Stomach (tissue), 4 donors: ENCODE results near the gene THADA.

Experiments used
- POLR2A ChIP-seq, 4 donors: fragments of 450-650 bp; IDR thresholded peaks; one replicate each; pipeline ENCODE4 v1.6.1; 2016; ENCODE audit warnings: antibody characterized with exemption in 4 of 4, control low read depth in 2 of 4, mild to moderate bottlenecking in 1 of 4, moderate library complexity in 1 of 4
- POLR2AphosphoS5 ChIP-seq, 3 donors: sonication (generic); formaldehyde crosslinking; IDR thresholded peaks; one replicate each; pipeline ENCODE4 v1.6.1; 2016; ENCODE audit warnings: antibody characterized with exemption in 3 of 3
- TF ChIP-seq, protein P1 (sequence below), 7 experiments: fragments of 450-650 bp in 4 of 7; fragments of 200-600 bp in 3 of 7; sonication (generic) in 3 of 7; IDR thresholded peaks; one replicate each; pipeline ENCODE4 v1.5.1; 2016 to 2019; ENCODE audit warnings: antibody characterized with exemption in 7 of 7, control low read depth in 2 of 7, mild to moderate bottlenecking in 1 of 7

DNA sequence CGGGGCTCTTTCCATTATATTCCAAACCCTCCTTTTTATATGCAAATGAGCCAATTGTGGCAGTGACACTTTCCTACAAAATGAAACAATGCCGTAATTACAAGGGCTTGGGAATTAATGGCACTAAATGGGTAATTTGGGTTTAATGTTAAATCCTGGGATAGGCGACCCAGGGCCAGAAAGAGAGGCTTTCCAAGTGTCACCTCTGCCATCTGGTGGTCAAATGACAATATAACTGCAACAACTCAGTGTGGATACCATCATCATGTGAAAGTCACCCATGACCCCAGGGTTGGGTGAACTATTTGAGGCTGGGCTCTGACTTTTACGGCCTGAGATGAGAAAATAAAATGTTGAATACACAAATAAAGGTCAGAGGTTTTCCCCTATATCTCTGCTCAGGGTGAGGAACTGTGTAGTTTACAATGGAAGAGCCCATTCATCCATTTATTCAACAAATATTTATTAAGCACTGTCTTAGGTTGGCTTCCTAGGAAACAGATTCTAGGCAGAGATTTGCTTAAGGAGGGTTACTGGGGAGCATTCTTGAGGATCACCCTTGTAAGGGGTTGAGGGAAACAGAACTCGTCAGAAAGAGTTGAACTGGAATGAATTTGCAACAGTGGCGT, 13.6 kb upstream of the THADA start:
- TF ChIP-seq, protein P1, sequence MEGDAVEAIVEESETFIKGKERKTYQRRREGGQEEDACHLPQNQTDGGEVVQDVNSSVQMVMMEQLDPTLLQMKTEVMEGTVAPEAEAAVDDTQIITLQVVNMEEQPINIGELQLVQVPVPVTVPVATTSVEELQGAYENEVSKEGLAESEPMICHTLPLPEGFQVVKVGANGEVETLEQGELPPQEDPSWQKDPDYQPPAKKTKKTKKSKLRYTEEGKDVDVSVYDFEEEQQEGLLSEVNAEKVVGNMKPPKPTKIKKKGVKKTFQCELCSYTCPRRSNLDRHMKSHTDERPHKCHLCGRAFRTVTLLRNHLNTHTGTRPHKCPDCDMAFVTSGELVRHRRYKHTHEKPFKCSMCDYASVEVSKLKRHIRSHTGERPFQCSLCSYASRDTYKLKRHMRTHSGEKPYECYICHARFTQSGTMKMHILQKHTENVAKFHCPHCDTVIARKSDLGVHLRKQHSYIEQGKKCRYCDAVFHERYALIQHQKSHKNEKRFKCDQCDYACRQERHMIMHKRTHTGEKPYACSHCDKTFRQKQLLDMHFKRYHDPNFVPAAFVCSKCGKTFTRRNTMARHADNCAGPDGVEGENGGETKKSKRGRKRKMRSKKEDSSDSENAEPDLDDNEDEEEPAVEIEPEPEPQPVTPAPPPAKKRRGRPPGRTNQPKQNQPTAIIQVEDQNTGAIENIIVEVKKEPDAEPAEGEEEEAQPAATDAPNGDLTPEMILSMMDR (IDR thresholded peaks at IDR 0.05): peak in 5 of 7 experiments; percentile 42 to 68 (median 62)
- TF ChIP-seq POLR2A (IDR thresholded peaks at IDR 0.05) (no peak), POLR2AphosphoS5 (IDR thresholded peaks at IDR 0.05) (no peak)
